ENCODE data around the gene RASGRF1.
"Not testable (repeated sequence)": the region's sequence is repeated elsewhere in the genome, so short reads cannot be mapped to it uniquely, and the experiment has no call there.

Gene RASGRF1

DNA sequence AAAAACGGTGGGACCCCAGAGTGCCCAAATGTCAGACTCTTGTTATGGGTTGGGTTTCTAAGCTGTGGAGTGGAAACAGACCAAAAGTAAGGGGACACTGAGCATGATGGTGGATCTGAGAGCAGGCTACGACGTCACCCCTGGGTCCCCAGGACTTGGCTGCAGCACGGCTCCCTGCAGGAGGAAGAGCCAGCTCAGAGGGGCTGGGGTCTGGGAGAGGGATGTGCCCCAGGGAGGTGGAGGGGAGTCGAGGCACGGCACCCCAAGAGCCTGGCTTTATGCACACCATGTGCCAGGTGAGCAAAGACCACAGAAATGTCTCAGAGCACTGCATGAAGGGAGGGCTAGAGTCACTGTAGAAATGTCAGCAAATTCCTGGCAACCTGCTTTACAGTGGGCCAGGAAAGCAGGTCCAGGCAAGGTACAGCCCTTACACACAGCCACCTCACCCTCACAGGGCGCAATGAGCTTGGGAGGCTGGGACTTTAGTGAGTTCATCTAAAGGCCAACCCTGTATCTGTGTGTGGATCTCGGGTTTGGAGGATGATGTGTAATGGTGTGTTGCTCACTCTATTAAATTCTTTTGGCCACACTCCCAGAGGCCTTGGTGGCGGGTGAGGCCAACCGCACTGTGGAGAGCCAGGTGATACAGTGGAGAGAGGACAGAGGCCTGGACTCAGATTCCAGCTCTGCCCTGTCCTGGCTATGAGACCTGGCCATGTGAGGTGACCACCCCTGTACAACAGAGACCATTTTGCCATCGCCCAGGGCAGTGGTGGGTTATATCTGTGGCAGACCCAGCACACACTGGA lies 159.8 kb downstream of the RASGRF1 start:
- Histone ChIP-seq H3K27me3 (ENCODE audit: insufficient read depth, low read depth) (no peaks in the 10 kb centered on the region), H2AFZ (ENCODE audit: low read depth) (no peak overlapping the region), H3K4me2 (no peak overlapping the region), H3K9ac (no peak overlapping the region), H4K20me1 (ENCODE audit: insufficient read depth) (no peaks in the 10 kb centered on the region), H3K4me1 (ENCODE audit: low read depth, poor library complexity, severe bottlenecking) (no peaks in the 10 kb centered on the region), H3K36me3 (ENCODE audit: insufficient read depth) (no peaks in the 10 kb centered on the region), H3K79me2 (ENCODE audit: insufficient read depth, low read depth) (no peaks in the 10 kb centered on the region), H3K4me3 (IDR thresholded peaks at IDR 0.05; ENCODE audit: insufficient read depth, low read depth, low read length) (no peak overlapping the region), H3K27ac (no peak overlapping the region)
- no peak for TF ChIP-seq CTCF (conservative IDR thresholded peaks at IDR 0.05; ENCODE audit: low read depth, low read length)

GRCh38 chr15:78929536-78930264 lies 160.9 kb downstream of the RASGRF1 start:
- Histone ChIP-seq H3K4me3 (IDR thresholded peaks at IDR 0.05; ENCODE audit: insufficient read depth, low read depth, low read length) (no peak overlapping the region), H3K27me3 (ENCODE audit: insufficient read depth, low read depth) (no peaks in the 10 kb centered on the region), H4K20me1 (ENCODE audit: insufficient read depth) (no peaks in the 10 kb centered on the region), H3K36me3 (ENCODE audit: insufficient read depth) (no peaks in the 10 kb centered on the region), H3K4me1 (ENCODE audit: low read depth, poor library complexity, severe bottlenecking) (no peaks in the 10 kb centered on the region), H3K4me2 (no peak overlapping the region), H2AFZ (ENCODE audit: low read depth) (no peak overlapping the region), H3K9ac (no peak overlapping the region), H3K79me2 (ENCODE audit: insufficient read depth, low read depth) (no peaks in the 10 kb centered on the region), H3K27ac (no peak overlapping the region)
- TF ChIP-seq CTCF (conservative IDR thresholded peaks at IDR 0.05; ENCODE audit: low read depth, low read length), result no peak

DNA sequence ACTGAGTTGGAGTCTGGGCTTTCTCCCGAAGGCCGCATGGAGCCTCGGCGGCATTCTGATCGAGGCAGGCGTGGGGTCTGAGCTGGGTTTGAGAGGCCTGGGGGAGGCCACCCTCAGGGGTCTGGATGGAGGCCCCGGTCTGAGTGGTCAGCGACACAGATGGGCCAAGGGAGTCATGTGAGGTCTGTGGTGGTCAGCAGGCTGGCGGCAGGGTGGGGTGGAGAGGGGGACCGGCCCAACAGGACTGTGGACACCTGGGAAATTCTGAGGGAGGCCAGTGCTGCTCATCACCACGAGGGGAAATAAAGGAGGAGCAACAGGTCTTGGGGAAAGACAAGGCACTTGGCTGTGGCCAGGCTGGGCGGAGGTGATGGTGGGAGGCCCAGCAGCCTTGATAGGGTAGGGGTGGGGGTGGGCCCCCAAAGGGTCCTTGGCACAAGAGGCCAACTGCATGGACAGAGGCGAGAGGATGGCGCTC lies 161.9 kb downstream of the RASGRF1 start:
- Histone ChIP-seq H3K27me3 (ENCODE audit: insufficient read depth, low read depth) (no peaks in the 10 kb centered on the region), H3K4me3 (IDR thresholded peaks at IDR 0.05; ENCODE audit: insufficient read depth, low read depth, low read length) (no peak overlapping the region), H2AFZ (ENCODE audit: low read depth) (no peak overlapping the region), H3K79me2 (ENCODE audit: insufficient read depth, low read depth) (no peaks in the 10 kb centered on the region), H3K4me2 (no peak overlapping the region), H3K9ac (no peak overlapping the region), H4K20me1 (ENCODE audit: insufficient read depth) (no peaks in the 10 kb centered on the region), H3K4me1 (ENCODE audit: low read depth, poor library complexity, severe bottlenecking) (no peaks in the 10 kb centered on the region), H3K36me3 (ENCODE audit: insufficient read depth) (no peaks in the 10 kb centered on the region), H3K27ac (no peak overlapping the region)
- no peak for TF ChIP-seq CTCF (conservative IDR thresholded peaks at IDR 0.05; ENCODE audit: low read depth, low read length)

- H3K4me1 ChIP-seq (ENCODE audit: low read depth, poor library complexity, severe bottlenecking); H2AFZ ChIP-seq (ENCODE audit: low read depth); H3K4me2 ChIP-seq; H3K9ac ChIP-seq; H3K27ac ChIP-seq; H3K36me3 ChIP-seq (ENCODE audit: insufficient read depth); H3K27me3 ChIP-seq (ENCODE audit: insufficient read depth, low read depth); H4K20me1 ChIP-seq (ENCODE audit: insufficient read depth); H3K79me2 ChIP-seq (ENCODE audit: insufficient read depth, low read depth); H3K4me3 ChIP-seq (IDR thresholded peaks at IDR 0.05; ENCODE audit: insufficient read depth, low read depth, low read length): not testable (repeated sequence)
Measured at GRCh38 chr15:78928176-78928575, 162.4 kb downstream of the RASGRF1 start.
